ENCODE results near the gene TUBB4A. TPM values are rescaled to one million over a fixed set of nuclear protein-coding genes. Genes with fewer than 3 reads are reported as not detected.

TUBB4A gene
- total and polyA plus RNA-seq, 9 of the 15 experiments (the other 6 are each of a cell fraction or from before 2014, with no cell fraction given) = 0.14 to 7.0 (median 0.75) TPM

GRCh38 chr19:6539514-6539913 is 37.4 kb upstream of the TUBB4A start:
- Histone ChIP-seq H3K9me1 (ENCODE audit: control insufficient read depth, insufficient read depth, low read length) (no peaks in the 10 kb centered on the region), H3K36me3 (ENCODE audit: control insufficient read depth, insufficient read depth, low read length) (peaks cover 17% of the 10 kb centered on the region), H2AFZ (ENCODE audit: low read depth, low read length) (no peak overlapping the region), H3K4me1 (replicated peaks in 1 of 2; ENCODE audit: control insufficient read depth in 2 of 2, insufficient read depth in 2 of 2, low read length in 2 of 2) (peaks cover 2 to 5% of the 10 kb centered on the region in 2 experiments; a peak in 2 of 5 replicates), H3K79me2 (ENCODE audit: control insufficient read depth, insufficient read depth, low read length) (no peaks in the 10 kb centered on the region), H3K9me3 (replicated peaks; ENCODE audit: control insufficient read depth, insufficient read depth, low read depth, low read length) (peaks cover 4% of the 10 kb centered on the region), H3K27me3 (ENCODE audit: control insufficient read depth in 2 of 2, insufficient read depth in 2 of 2, low read length in 2 of 2) (no peaks in the 10 kb centered on the region), H3K4me3 (no peak overlapping the region), H3K4me2 (ENCODE audit: insufficient read depth, low read length) (no peak overlapping the region), H4K20me1 (replicated peaks; ENCODE audit: control insufficient read depth, insufficient read depth, low read length) (no peaks in the 10 kb centered on the region), H3K27ac (ENCODE audit: extremely low read depth, low read depth, low read length) (no peak overlapping the region), H3K9ac (ENCODE audit: insufficient read depth in 1 of 2, low read depth in 2 of 2, low read length in 2 of 2) (no peak overlapping the region)
- in situ Hi-C loops (cut with MboI) = no loop called here
- POLR2A ChIA-PET = interaction anchor here (0.7 to 2.9 kb wide), 4 partner anchors 8 to 96 kb away, joined by 3 to 17 read pairs (median 3); partner anchors contain the start of gene TNFSF9
- CTCF ChIA-PET (ENCODE audit: low intra/inter-chr PET ratio) = interaction anchor here (0.6 kb wide), 2 partner anchors 38 to 1707 kb away, joined by 3 to 4 read pairs; no protein-coding TSS in a partner anchor
- intact Hi-C loops (cut with micrococcal nuclease) = no loop called here
- FAIRE-seq (no peak), DNase-seq (ENCODE audit: extremely low read depth in 1 of 4, low spot score in 3 of 4) (no peak), ATAC-seq (no peak)
- 56% methylated on average over 6 of the region's 6 CpGs for WGBS (ENCODE audit: insufficient coverage, low coverage, missing lambda C conversion rate)
- no TSS peak for BruUV-seq (replicated peaks)
- TF ChIP-seq ZNF655 (CRISPR knock-in tag; IDR thresholded peaks at IDR 0.05) (no peak), MXI1 (IDR thresholded peaks at IDR 0.05; ENCODE audit: low read depth, low read length) (no peak)

DNA sequence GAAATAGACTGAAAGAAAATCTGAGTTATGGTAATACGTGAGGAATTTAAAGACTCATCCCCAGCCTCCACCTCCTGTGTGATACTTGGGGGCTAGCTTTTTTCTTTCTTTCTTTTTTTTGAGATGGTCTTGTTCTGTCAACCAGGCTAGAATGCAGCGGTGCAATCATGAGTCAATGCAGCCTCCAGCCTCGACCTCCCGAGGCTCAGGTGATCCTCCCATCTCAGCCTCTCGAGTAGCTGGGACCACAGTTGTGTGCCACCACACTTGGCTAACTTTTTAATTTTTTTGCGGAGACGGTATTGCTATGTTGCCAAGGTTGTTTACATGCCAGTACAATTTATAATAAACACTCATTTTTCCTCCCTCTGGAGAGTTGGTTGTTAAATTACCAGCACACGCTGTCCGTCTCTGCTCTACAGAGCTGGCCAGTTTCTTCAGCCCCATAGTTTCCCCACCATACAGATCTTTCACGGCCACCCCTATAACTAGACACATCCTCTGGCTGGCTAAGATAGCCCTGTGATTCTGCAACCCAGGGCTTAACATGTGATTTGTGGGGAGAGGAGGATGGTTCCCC is 33.5 kb upstream of the TUBB4A start:
- peaks cover 12 to 31% of the 10 kb centered on the region in 2 experiments; a peak in 4 of 5 replicates for H3K4me1 ChIP-seq (replicated peaks in 1 of 2; ENCODE audit: control insufficient read depth in 2 of 2, insufficient read depth in 2 of 2, low read length in 2 of 2)
- no TSS peak for BruUV-seq (replicated peaks)
- WGBS (ENCODE audit: insufficient coverage, low coverage, missing lambda C conversion rate) = 96% methylated on average over 9 of the region's 10 CpGs
- ATAC-seq (no peak), DNase-seq (ENCODE audit: extremely low read depth in 1 of 4, low spot score in 3 of 4) (no peak), FAIRE-seq (no peak)
- intact Hi-C loops (cut with micrococcal nuclease) (no loop called here), in situ Hi-C loops (cut with MboI) (no loop called here)
- H2AFZ ChIP-seq (ENCODE audit: low read depth, low read length) = no peak overlapping the region
- peaks cover 22% of the 10 kb centered on the region for H3K36me3 ChIP-seq (ENCODE audit: control insufficient read depth, insufficient read depth, low read length)
- H3K9ac ChIP-seq (ENCODE audit: insufficient read depth in 1 of 2, low read depth in 2 of 2, low read length in 2 of 2) = no peak overlapping the region
- ChIA-PET CTCF (ENCODE audit: low intra/inter-chr PET ratio) (no interaction called here), POLR2A (interaction anchor here (0.6 to 2.5 kb wide), 10 partner anchors 9 to 1293 kb away, joined by 3 to 14 read pairs (median 3); no protein-coding TSS in a partner anchor)
- peaks cover 7% of the 10 kb centered on the region for H3K9me1 ChIP-seq (ENCODE audit: control insufficient read depth, insufficient read depth, low read length)
- peaks cover 25% of the 10 kb centered on the region for H3K79me2 ChIP-seq (ENCODE audit: control insufficient read depth, insufficient read depth, low read length)
- no peaks in the 10 kb centered on the region for H3K27me3 ChIP-seq (ENCODE audit: control insufficient read depth in 2 of 2, insufficient read depth in 2 of 2, low read length in 2 of 2)
- no peak overlapping the region for H3K27ac ChIP-seq (ENCODE audit: extremely low read depth, low read depth, low read length)
- no peak overlapping the region for H3K4me2 ChIP-seq (ENCODE audit: insufficient read depth, low read length)
- H3K9me3 ChIP-seq (replicated peaks; ENCODE audit: control insufficient read depth, insufficient read depth, low read depth, low read length) = peaks cover 4% of the 10 kb centered on the region
- no peaks in the 10 kb centered on the region; the same call in 1 of the 2 replicates for H4K20me1 ChIP-seq (replicated peaks; ENCODE audit: control insufficient read depth, insufficient read depth, low read length)
- no peak overlapping the region for H3K4me3 ChIP-seq
- TF ChIP-seq, protein P1, sequence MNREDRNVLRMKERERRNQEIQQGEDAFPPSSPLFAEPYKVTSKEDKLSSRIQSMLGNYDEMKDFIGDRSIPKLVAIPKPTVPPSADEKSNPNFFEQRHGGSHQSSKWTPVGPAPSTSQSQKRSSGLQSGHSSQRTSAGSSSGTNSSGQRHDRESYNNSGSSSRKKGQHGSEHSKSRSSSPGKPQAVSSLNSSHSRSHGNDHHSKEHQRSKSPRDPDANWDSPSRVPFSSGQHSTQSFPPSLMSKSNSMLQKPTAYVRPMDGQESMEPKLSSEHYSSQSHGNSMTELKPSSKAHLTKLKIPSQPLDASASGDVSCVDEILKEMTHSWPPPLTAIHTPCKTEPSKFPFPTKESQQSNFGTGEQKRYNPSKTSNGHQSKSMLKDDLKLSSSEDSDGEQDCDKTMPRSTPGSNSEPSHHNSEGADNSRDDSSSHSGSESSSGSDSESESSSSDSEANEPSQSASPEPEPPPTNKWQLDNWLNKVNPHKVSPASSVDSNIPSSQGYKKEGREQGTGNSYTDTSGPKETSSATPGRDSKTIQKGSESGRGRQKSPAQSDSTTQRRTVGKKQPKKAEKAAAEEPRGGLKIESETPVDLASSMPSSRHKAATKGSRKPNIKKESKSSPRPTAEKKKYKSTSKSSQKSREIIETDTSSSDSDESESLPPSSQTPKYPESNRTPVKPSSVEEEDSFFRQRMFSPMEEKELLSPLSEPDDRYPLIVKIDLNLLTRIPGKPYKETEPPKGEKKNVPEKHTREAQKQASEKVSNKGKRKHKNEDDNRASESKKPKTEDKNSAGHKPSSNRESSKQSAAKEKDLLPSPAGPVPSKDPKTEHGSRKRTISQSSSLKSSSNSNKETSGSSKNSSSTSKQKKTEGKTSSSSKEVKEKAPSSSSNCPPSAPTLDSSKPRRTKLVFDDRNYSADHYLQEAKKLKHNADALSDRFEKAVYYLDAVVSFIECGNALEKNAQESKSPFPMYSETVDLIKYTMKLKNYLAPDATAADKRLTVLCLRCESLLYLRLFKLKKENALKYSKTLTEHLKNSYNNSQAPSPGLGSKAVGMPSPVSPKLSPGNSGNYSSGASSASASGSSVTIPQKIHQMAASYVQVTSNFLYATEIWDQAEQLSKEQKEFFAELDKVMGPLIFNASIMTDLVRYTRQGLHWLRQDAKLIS (CRISPR knock-in tag; IDR thresholded peaks at IDR 0.05) = peak; percentile 90; the same call in 1 of the 2 replicates
- TF ChIP-seq KDM5B (IDR thresholded peaks at IDR 0.05; ENCODE audit: insufficient replicate concordance, low read depth, low read length) = peak; percentile 44
- TF ChIP-seq, protein P2, sequence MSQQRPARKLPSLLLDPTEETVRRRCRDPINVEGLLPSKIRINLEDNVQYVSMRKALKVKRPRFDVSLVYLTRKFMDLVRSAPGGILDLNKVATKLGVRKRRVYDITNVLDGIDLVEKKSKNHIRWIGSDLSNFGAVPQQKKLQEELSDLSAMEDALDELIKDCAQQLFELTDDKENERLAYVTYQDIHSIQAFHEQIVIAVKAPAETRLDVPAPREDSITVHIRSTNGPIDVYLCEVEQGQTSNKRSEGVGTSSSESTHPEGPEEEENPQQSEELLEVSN (IDR thresholded peaks at IDR 0.05; ENCODE audit: borderline replicate concordance in 1 of 2, extremely low read depth in 1 of 2, insufficient read depth in 1 of 2, insufficient read length in 1 of 2, low read depth in 1 of 2, low read length in 1 of 2, poor library complexity in 1 of 2, severe bottlenecking in 1 of 2) = peak in 1 of 2 experiments; percentile 8
- no peak for TF ChIP-seq SMAD4 (CRISPR knock-in tag; conservative IDR thresholded peaks at IDR 0.05)
